Dermis lymphatic vessel endothelial cell (primary cell): ENCODE data around the gene ANKRD10. TPM values are rescaled to one million over a fixed set of nuclear protein-coding genes. Genes with fewer than 3 reads are reported as not detected.

Source experiments
- total RNA-seq: library from RNA; depleted of rRNA; stranded (reverse); fragments of >200 nt; gene quantifications from 2 replicates; pipeline ENCODE4 v1.2.1, GENCODE V29; 2014

Gene ANKRD10
- 71.8 and 78.3 TPM in 2 replicates for total RNA-seq

GRCh38 chr13:110915057-110915873 lies at the start of gene ANKRD10:
ANKRD10 (minus strand) TSS chr13:110915069; CDS start chr13:110914934, 135 bp downstream.

Other genes with a start within 250 kb of the ANKRD10 start
- gene CARS2, start 209.0 kb downstream of the ANKRD10 start, total RNA-seq: 32.5 and 43.7 TPM in 2 replicates
- 11.8 and 14.9 TPM in 2 replicates for gene ING1, start 201.4 kb downstream of the ANKRD10 start, total RNA-seq
- 325 and 355 TPM in 2 replicates for gene ARHGEF7, start 200.2 kb upstream of the ANKRD10 start, total RNA-seq